K562 (cell line): Measurements from ENCODE around the gene INPP5D. TPM values are rescaled to one million over a fixed set of nuclear protein-coding genes. Genes with fewer than 3 reads are reported as not detected.
A peak's percentile ranks its signal among the peaks of the same experiment; 100 is the strongest.

Source experiments
- ATAC-seq: fragments of 200-7000 bp; cut with Tn5 transposase; 3 replicates; pipeline ENCODE4 v1.9.1; 2020; ENCODE audit warnings: moderate library complexity
- BruUV-seq: library from RNA; stranded (reverse); fragments of 400-500 nt; replicated peaks from 2 replicates; lab custom pipeline; 2021; lab: Mats Ljungman, UMichigan
- CTCF ChIA-PET: fragments of 300-600 bp; formaldehyde crosslinking; extraction: SDS; loops from one replicate; lab custom pipeline; 2021; ENCODE audit warnings: low intra/inter-chr PET ratio; lab: Yijun Ruan, JAX
- POLR2A ChIA-PET: fragments of 300-600, 350-650 bp; sonication (Branson Sonifier 250); formaldehyde crosslinking; extraction: SDS; loops from one replicate; lab custom pipeline; 2021; ENCODE audit warnings: antibody characterized with exemption, inconsistent platforms; lab: Yijun Ruan, JAX
- DNase-seq, 4 experiments: peaks; one replicate each; pipeline versions ENCODE4 v3.0.0 to v3.0.0-alpha.2; 2011 to 2018; ENCODE audit warnings: low spot score in 3 of 4, mixed read lengths in 3 of 4; ENCODE audit errors: extremely low read depth in 1 of 4
- FAIRE-seq: peaks from 2 replicates; lab custom pipeline; 2011; peaks lifted over from hg19 to GRCh38; lab: Jason Lieb, UNC
- H2AFZ ChIP-seq: 2 replicates; pipeline ENCODE4 v1.6.0; 2011; ENCODE audit warnings: low read depth, low read length, control low read depth, inconsistent platforms
- H3K27ac ChIP-seq: fragments of 200-600 bp; 3 replicates; pipeline ENCODE4 v1.8.0; 2011; ENCODE audit warnings: low read depth, mild to moderate bottlenecking, control low read depth, inconsistent platforms, low read length, moderate library complexity, mixed read lengths; ENCODE audit errors: extremely low read depth
- H3K27me3 ChIP-seq, 2 experiments: fragments of 300-600 bp in 1 of 2; 2 replicates in 1 of 2; 3 replicates in 1 of 2; pipeline versions ENCODE4 v1.6.0 to v1.8.0; 2011; ENCODE audit warnings: inconsistent platforms in 2 of 2, low read length in 2 of 2, mild to moderate bottlenecking in 1 of 2, mixed read lengths in 1 of 2, moderate library complexity in 1 of 2; ENCODE audit not compliant: control insufficient read depth in 2 of 2, insufficient read depth in 2 of 2
- H3K36me3 ChIP-seq: fragments of 300-600 bp; 3 replicates; pipeline ENCODE4 v1.8.0; 2011; ENCODE audit warnings: mild to moderate bottlenecking, low read length, inconsistent platforms; ENCODE audit not compliant: control insufficient read depth, insufficient read depth
- H3K4me1 ChIP-seq, 2 experiments: fragments of 200-600 bp in 1 of 2; replicated peaks in 1 of 2; 2 replicates in 1 of 2; 3 replicates in 1 of 2; pipeline versions ENCODE4 v1.5.1 to v1.8.0; 2011; ENCODE audit warnings: inconsistent platforms in 2 of 2, low read length in 2 of 2, mild to moderate bottlenecking in 1 of 2, mixed read lengths in 1 of 2, moderate library complexity in 1 of 2; ENCODE audit not compliant: control insufficient read depth in 2 of 2, insufficient read depth in 2 of 2
- H3K4me2 ChIP-seq: 2 replicates; pipeline ENCODE4 v1.6.1; 2011; ENCODE audit warnings: low read length, control low read depth, inconsistent platforms, mixed read lengths; ENCODE audit not compliant: insufficient read depth
- H3K4me3 ChIP-seq: fragments of 200-600 bp; sonication (generic), shearing (Covaris generic); 2 replicates; pipeline ENCODE4 v1.5.1; 2016; ENCODE audit warnings: control low read depth, inconsistent platforms
- H3K79me2 ChIP-seq: fragments of 200-600 bp; 3 replicates; pipeline ENCODE4 v1.8.0; 2011; ENCODE audit warnings: low read length, inconsistent platforms; ENCODE audit not compliant: control insufficient read depth, insufficient read depth
- H3K9ac ChIP-seq, 2 experiments: 2 replicates each; pipeline versions ENCODE4 v1.6.0 to v1.6.1; 2011; ENCODE audit warnings: low read depth in 2 of 2, low read length in 2 of 2, control low read depth in 1 of 2, inconsistent platforms in 1 of 2, mild to moderate bottlenecking in 1 of 2, mixed read lengths in 1 of 2; ENCODE audit not compliant: insufficient read depth in 1 of 2
- H3K9me1 ChIP-seq: one replicate; pipeline ENCODE4 v1.6.0; 2011; ENCODE audit warnings: inconsistent platforms, mild to moderate bottlenecking, low read length, moderate library complexity; ENCODE audit not compliant: control insufficient read depth, insufficient read depth
- H3K9me3 ChIP-seq: replicated peaks from 2 replicates; pipeline ENCODE4 v1.5.1; 2011; ENCODE audit warnings: low read depth, low read length, inconsistent platforms; ENCODE audit not compliant: control insufficient read depth, insufficient read depth
- H4K20me1 ChIP-seq: replicated peaks from 2 replicates; pipeline ENCODE4 v1.6.1; 2011; ENCODE audit warnings: low read length, inconsistent platforms, mixed read lengths; ENCODE audit not compliant: control insufficient read depth, insufficient read depth
- ELF2 ChIP-seq: fragments of 250-450 bp; sonication (Bioruptor Pico); IDR thresholded peaks from 2 replicates; pipeline ENCODE4 v1.5.0; 2021; ENCODE audit warnings: mild to moderate bottlenecking
- ETV1 ChIP-seq: fragments of 450-650 bp; conservative IDR thresholded peaks from 2 replicates; pipeline ENCODE4 v1.6.1; 2016; ENCODE audit warnings: missing genetic modification characterization, control low read depth, low read depth, missing compliant biosample characterization
- JUN ChIP-seq, 2 experiments: sonication (generic) in 1 of 2; formaldehyde crosslinking in 1 of 2; IDR thresholded peaks; 2 replicates each; pipeline versions ENCODE4 v1.6.1 to v1.8.0; 2012 to 2022; ENCODE audit warnings: borderline replicate concordance in 2 of 2, mild to moderate bottlenecking in 2 of 2, improper control_type of control experiment in 1 of 2, low read depth in 1 of 2, low read length in 1 of 2, missing genetic modification reagents in 1 of 2
- MLLT1 ChIP-seq, 2 experiments: fragments of 450-650 bp; IDR thresholded peaks; 2 replicates each; pipeline ENCODE4 v1.6.1; 2016
- MLX ChIP-seq, 2 experiments: fragments of 450-650 bp in 1 of 2; sonication (generic) in 1 of 2; formaldehyde crosslinking; conservative IDR thresholded peaks; 2 replicates each; pipeline versions ENCODE4 v1.4.0 to v1.8.1; 2020 to 2022; ENCODE audit warnings: mild to moderate bottlenecking in 1 of 2, missing genetic modification reagents in 1 of 2
- NFRKB ChIP-seq: fragments of 450-650 bp; IDR thresholded peaks from 2 replicates; pipeline ENCODE4 v1.6.1; 2016; ENCODE audit warnings: low read depth
- SMAD4 ChIP-seq: fragments of 250-450 bp; sonication (Bioruptor Pico); conservative IDR thresholded peaks from 2 replicates; pipeline ENCODE4 v1.8.0; 2021; ENCODE audit warnings: inconsistent platforms, mild to moderate bottlenecking, moderate library complexity
- ZNF316 ChIP-seq: fragments of 450-650 bp; IDR thresholded peaks from 2 replicates; pipeline ENCODE4 v1.6.1; 2016
- WGBS: fragments of 100-300 bp; shearing (Covaris generic); methylation state at CpG from one replicate; pipeline ENCODE4 v1.1.6; 2016; ENCODE audit warnings: low coverage, mixed read lengths; ENCODE audit not compliant: insufficient coverage; ENCODE audit errors: missing lambda C conversion rate; 5-methylcytosine and 5-hydroxymethylcytosine counted together
- in situ Hi-C: fragments of 300-500 bp; cut with MboI; formaldehyde crosslinking; loops from 4 replicates; pipeline ENCODE4 v1.15.0; 2018; ENCODE audit warnings: inconsistent platforms, mixed read lengths
- intact Hi-C: fragments of 100-400 bp; cut with micrococcal nuclease; formaldehyde crosslinking; loops from 2 replicates; pipeline ENCODE4 v1.14.2; 2022
- polyA plus RNA-seq, 8 experiments: library from polyadenylated mRNA; depleted of rRNA in 4 of 8; stranded (reverse) in 5 of 8; unstranded in 3 of 8; fragments of >200 nt; fragmentation: Nextera tagmentation in 2 of 8; fragmentation: Illumina TruSeq in 1 of 8; extraction: Ambion mirVana in 2 of 8; extraction: Trizol in 1 of 8; gene quantifications; 2 replicates each; pipeline versions ENCODE4 v1.2.1 to v1.2.3, GENCODE V29; 2011 to 2014; ENCODE audit warnings: inconsistent platforms in 1 of 8, missing spikeins in 1 of 8
- total RNA-seq, 7 experiments: library from RNA; depleted of rRNA in 6 of 7; stranded (reverse); fragments of >200 nt in 6 of 7; fragmentation: Illumina TruSeq in 2 of 7; extraction: Trizol in 2 of 7; gene quantifications; 2 replicates each; pipeline versions ENCODE4 v1.2.1 to v1.2.3, GENCODE V29; 2011 to 2021; ENCODE audit warnings: low replicate concordance in 1 of 7

The INPP5D gene
- total and polyA plus RNA-seq, 9 of the 15 experiments (the other 6 are each of a cell fraction or from before 2014, with no cell fraction given) = 0.55 to 6.2 (median 2.2) TPM

- 0 out of 2 replicates have a peak, but pooled peaks have one; percentile 15 for TF ChIP-seq ETV1 (tag)
- no peak for TF ChIP-seq MLX (CRISPR knock-in tag; conservative IDR thresholded peaks at IDR 0.05)
- TF ChIP-seq SMAD4 (CRISPR knock-in tag) = 0 out of 2 replicates have a peak, but pooled peaks have one; percentile 38
- TF ChIP-seq JUN (IDR thresholded peaks at IDR 0.05; ENCODE audit: borderline replicate concordance, low read depth, low read length) = peak; percentile 61
- no peak for TF ChIP-seq JUN (CRISPR knock-in tag; IDR thresholded peaks at IDR 0.05; ENCODE audit: borderline replicate concordance)
- TF ChIP-seq ELF2 = no peak
- peak; percentile 67 for TF ChIP-seq NFRKB
- TF ChIP-seq, all 486 proteins: peak for 85
Measured at GRCh38 chr2:233221378-233222063, 161.4 kb downstream of the INPP5D start (continued).

- H3K4me1 ChIP-seq = peaks cover 32 to 51% of the 10 kb centered on the region in 2 experiments
Measured at GRCh38 chr2:233223059-233223894, 163.1 kb downstream of the INPP5D start.

More at GRCh38 chr2:233223059-233223894, 163.1 kb downstream of the INPP5D start:
- ATAC-seq = no peak
- H3K9me1 ChIP-seq = no peaks in the 10 kb centered on the region
- H3K79me2 ChIP-seq = no peaks in the 10 kb centered on the region
- in situ Hi-C loops (no loop called here), intact Hi-C loops (no loop called here)
- H3K4me3 ChIP-seq = no peak overlapping the region
- H3K9ac ChIP-seq = no peak overlapping the region
- H3K27me3 ChIP-seq = no peaks in the 10 kb centered on the region
- H3K9me3 ChIP-seq = peaks cover 3% of the 10 kb centered on the region; the same call in 1 of the 2 replicates
- BruUV-seq = no TSS peak
- no peak overlapping the region for H3K27ac ChIP-seq
- ChIA-PET POLR2A (interaction anchor here (3.0 kb wide), 1 partner anchor 13 kb away, joined by 11 read pairs; no protein-coding TSS in a partner anchor), CTCF (no interaction called here)
- FAIRE-seq = no peak
- no peak for TF ChIP-seq ZNF316
- TF ChIP-seq MLLT1 (IDR thresholded peaks at IDR 0.05) = peak in 1 of 2 experiments; percentile 86; a peak in 2 of 4 replicates
- 86% methylated on average over 13 of the region's 14 CpGs for WGBS
- no peak for DNase-seq
- H2AFZ ChIP-seq = 0 out of 2 replicates have a peak overlapping the region, but pooled peaks have one; percentile 14
- H3K36me3 ChIP-seq = no peaks in the 10 kb centered on the region
- no peaks in the 10 kb centered on the region for H4K20me1 ChIP-seq
- H3K4me2 ChIP-seq = no peak overlapping the region
